VCaP (cell line): ENCODE measurements around the gene MTX3.

ENCODE experiments used
- H3K27ac ChIP-seq: fragments of 450-650 bp; 2 replicates; pipeline ENCODE4 v1.5.1; 2017
- CTCF ChIP-seq: fragments of 450-650 bp; conservative IDR thresholded peaks from 2 replicates; pipeline ENCODE4 v1.5.1; 2017; ENCODE audit warnings: mild to moderate bottlenecking, moderate library complexity

MTX3 gene

GRCh38 chr5:79990598-79991507 is at the start of gene MTX3:
Gene MTX3, minus strand, starts transcription at chr5:79991262. Its CDS starts 24 bp downstream, at chr5:79991238.
- no peak for TF ChIP-seq CTCF
- H3K27ac ChIP-seq = peak within 1 kb of the TSS; percentile 38

GRCh38 chr5:80039650-80040049 is 48.6 kb upstream of the MTX3 start:
- no peak overlapping the region for H3K27ac ChIP-seq
- TF ChIP-seq CTCF = no peak

GRCh38 chr5:80037366-80037765 is 46.3 kb upstream of the MTX3 start:
- H3K27ac ChIP-seq = no peak overlapping the region

GRCh38 chr5:80036615-80037014 is 45.6 kb upstream of the MTX3 start:
- H3K27ac ChIP-seq = no peak overlapping the region
- no peak for TF ChIP-seq CTCF

More at GRCh38 chr5:80037366-80037765, 46.3 kb upstream of the MTX3 start:
- no peak for TF ChIP-seq CTCF

GRCh38 chr5:80035839-80036238 is 44.8 kb upstream of the MTX3 start:
- no peak for TF ChIP-seq CTCF
- H3K27ac ChIP-seq = no peak overlapping the region

- H3K27ac ChIP-seq = no peak within 1 kb of the TSS
- no peak for TF ChIP-seq CTCF
Measured at GRCh38 chr5:80034962-80035821, 44.1 kb upstream of the MTX3 start, which contains the start of gene THBS4. Gene THBS4, plus strand, starts transcription at chr5:80035348. Its CDS starts 190 bp downstream, at chr5:80035538.

GRCh38 chr5:80034559-80034958 is 43.5 kb upstream of the MTX3 start:
- no peak overlapping the region for H3K27ac ChIP-seq
- no peak for TF ChIP-seq CTCF
